ENCODE data around the gene PIERCE2.
"Not testable (repeated sequence)": the region's sequence is repeated elsewhere in the genome, so short reads cannot be mapped to it uniquely, and the experiment has no call there.

DNA sequence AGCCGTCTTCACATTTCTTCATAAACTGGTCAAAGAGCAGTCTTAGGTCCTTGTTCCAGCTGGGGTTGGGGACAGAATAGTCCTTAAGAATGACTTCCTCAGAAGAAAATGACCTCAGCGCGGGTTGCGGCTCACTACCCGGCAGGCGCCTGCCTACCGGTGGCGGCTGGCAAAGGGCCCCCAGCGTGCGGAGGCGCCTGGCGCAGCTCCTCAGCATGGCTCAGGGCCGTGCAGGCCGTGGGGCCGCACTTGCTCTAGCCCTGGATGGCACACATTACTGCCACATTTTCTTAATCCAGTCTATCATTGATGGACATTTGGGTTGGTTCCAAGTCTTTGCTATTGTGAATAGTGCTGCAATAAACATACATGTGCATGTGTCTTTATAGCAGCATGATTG lies 34.8 kb downstream of the PIERCE2 start:
- not testable (repeated sequence) for TF ChIP-seq MXI1 (IDR thresholded peaks at IDR 0.05; ENCODE audit: borderline replicate concordance, low read depth, low read length); RAD21 (IDR thresholded peaks at IDR 0.05; ENCODE audit: low read length); MAFK (IDR thresholded peaks at IDR 0.05; ENCODE audit: low read depth, low read length); POLR2A (IDR thresholded peaks at IDR 0.05; ENCODE audit: low read depth, low read length); SMC3 (IDR thresholded peaks at IDR 0.05; ENCODE audit: low read depth, low read length)
- TF ChIP-seq, protein P1, sequence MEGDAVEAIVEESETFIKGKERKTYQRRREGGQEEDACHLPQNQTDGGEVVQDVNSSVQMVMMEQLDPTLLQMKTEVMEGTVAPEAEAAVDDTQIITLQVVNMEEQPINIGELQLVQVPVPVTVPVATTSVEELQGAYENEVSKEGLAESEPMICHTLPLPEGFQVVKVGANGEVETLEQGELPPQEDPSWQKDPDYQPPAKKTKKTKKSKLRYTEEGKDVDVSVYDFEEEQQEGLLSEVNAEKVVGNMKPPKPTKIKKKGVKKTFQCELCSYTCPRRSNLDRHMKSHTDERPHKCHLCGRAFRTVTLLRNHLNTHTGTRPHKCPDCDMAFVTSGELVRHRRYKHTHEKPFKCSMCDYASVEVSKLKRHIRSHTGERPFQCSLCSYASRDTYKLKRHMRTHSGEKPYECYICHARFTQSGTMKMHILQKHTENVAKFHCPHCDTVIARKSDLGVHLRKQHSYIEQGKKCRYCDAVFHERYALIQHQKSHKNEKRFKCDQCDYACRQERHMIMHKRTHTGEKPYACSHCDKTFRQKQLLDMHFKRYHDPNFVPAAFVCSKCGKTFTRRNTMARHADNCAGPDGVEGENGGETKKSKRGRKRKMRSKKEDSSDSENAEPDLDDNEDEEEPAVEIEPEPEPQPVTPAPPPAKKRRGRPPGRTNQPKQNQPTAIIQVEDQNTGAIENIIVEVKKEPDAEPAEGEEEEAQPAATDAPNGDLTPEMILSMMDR (conservative IDR thresholded peaks at IDR 0.05; ENCODE audit: low read depth, low read length): not testable (repeated sequence)
